ENCODE results near the gene COASY.
"Not testable (repeated sequence)": the region's sequence is repeated elsewhere in the genome, so short reads cannot be mapped to it uniquely, and the experiment has no call there.

Gene COASY

DNA sequence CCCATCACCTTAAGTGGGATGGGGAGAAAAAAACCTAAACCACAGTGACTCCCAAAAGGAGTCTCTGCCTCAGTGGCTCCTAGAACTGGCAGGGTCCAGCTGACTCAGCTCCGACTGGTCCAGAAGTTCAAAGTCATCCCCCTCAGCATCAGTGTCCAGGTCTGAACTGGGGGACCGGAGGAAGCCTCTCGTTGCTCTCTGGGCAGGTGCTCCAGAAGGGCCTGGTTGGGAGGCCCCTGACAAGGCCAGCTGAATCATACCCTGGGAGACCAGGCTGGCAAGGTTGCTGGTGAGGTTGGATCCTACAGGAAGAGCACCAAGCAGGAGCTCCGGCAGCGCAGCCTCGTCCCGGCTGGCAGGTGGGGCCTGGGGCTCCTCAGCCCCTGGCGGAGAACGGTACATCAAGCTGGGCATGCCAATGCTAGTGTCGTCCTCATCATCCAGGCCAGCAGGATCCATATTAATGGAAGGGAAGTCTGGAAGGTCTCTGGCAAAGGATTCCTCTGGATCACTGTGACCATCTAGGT is 19.9 kb downstream of the COASY start:
- no peak overlapping the region for H3K27ac Mint-ChIP-seq

GRCh38 chr17:42584880-42585279 is 22.9 kb downstream of the COASY start:
- Mint-ChIP-seq H3K4me3 (no peak overlapping the region), H3K27me3 (no peaks in the 10 kb centered on the region), H3K4me1 (peaks cover 20 to 32% of the 10 kb centered on the region in 2 donors), H3K36me3 (peaks cover 43 to 69% of the 10 kb centered on the region in 2 donors), H3K27ac (no peak overlapping the region), H3K9me3 (no peaks in the 10 kb centered on the region)
- ATAC-seq (replicated peaks) (no peak), DNase-seq (no peak)

More for the DNA sequence above, 19.9 kb downstream of the COASY start:
- Mint-ChIP-seq H3K4me1 (peaks cover 28 to 54% of the 10 kb centered on the region in 2 donors), H3K27me3 (no peaks in the 10 kb centered on the region), H3K9me3 (no peaks in the 10 kb centered on the region), H3K36me3 (peaks cover 39 to 60% of the 10 kb centered on the region in 2 donors), H3K4me3 (no peak overlapping the region)
- ATAC-seq (replicated peaks) (no peak), DNase-seq (no peak)

DNA sequence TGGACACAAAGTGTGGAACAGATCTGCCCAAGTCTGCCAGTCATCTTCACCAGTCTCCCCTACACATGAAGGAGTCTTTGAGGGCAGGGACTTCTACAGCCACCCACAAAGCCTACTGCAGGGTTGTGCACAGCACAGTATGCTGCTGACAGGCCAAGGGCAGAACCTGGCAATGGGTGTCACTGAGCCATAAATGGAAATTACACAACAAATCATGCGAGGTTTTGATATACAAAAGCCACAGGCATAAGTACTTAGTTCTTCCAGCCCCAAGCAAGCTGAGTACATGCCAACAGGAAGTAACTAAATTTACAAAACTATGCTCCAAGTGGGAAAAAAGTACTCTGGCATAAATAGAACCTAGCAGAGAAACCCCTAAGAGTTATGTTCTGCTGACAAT is 23.4 kb downstream of the COASY start:
- H3K4me3 Mint-ChIP-seq: no peak overlapping the region
- ATAC-seq (replicated peaks) (no peak), DNase-seq (no peak)
- no peaks in the 10 kb centered on the region for H3K9me3 Mint-ChIP-seq
- H3K4me1 Mint-ChIP-seq: peaks cover 20 to 31% of the 10 kb centered on the region in 2 donors
- H3K27ac Mint-ChIP-seq: peak overlapping the region; percentile 59
- H3K36me3 Mint-ChIP-seq: peaks cover 46 to 73% of the 10 kb centered on the region in 2 donors
- no peaks in the 10 kb centered on the region for H3K27me3 Mint-ChIP-seq

- no peaks in the 10 kb centered on the region for H3K9me3 Mint-ChIP-seq
- H3K4me3 Mint-ChIP-seq: peak overlapping the region in 1 of 2 donors; percentile 63
- H3K27ac Mint-ChIP-seq: peak overlapping the region; percentile 96
- no peak for DNase-seq
- H3K36me3 Mint-ChIP-seq: peaks cover 40 to 72% of the 10 kb centered on the region in 2 donors
- peak; percentile 69 to 77 for ATAC-seq (replicated peaks)
- H3K27me3 Mint-ChIP-seq: no peaks in the 10 kb centered on the region
- H3K4me1 Mint-ChIP-seq: peaks cover 20 to 21% of the 10 kb centered on the region in 2 donors
Observed at GRCh38 chr17:42586514-42587230, 24.7 kb downstream of the COASY start.

DNA sequence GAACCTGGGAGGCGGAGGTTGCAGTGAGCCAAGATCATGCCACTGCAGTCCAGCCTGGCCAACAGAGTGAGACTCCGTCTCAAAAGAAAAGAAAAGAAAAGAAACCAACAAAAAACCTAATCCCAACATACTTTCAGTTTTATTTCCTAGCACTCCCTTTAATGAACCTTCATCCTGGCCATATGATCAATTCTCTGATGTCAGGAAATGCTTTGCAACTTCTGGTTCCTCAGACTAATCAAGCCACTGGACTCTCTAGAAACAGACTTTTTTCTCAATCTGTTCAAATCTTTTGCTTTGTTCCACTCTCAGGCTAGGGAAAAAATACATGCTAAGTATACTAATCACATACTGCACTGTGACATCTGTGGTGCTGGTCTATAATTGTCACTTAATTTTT is 28.9 kb downstream of the COASY start:
- H3K27ac Mint-ChIP-seq: no peak overlapping the region
- peaks cover 19 to 23% of the 10 kb centered on the region in 2 donors for H3K4me1 Mint-ChIP-seq
- DNase-seq (no peak), ATAC-seq (replicated peaks) (no peak)
- no peaks in the 10 kb centered on the region for H3K27me3 Mint-ChIP-seq
- H3K9me3 Mint-ChIP-seq: no peaks in the 10 kb centered on the region
- H3K4me3 Mint-ChIP-seq: no peak overlapping the region
- peaks cover 29 to 46% of the 10 kb centered on the region in 2 donors for H3K36me3 Mint-ChIP-seq

GRCh38 chr17:42591411-42591810 is 29.5 kb downstream of the COASY start:
- Mint-ChIP-seq H3K4me3 (no peak overlapping the region), H3K27ac (no peak overlapping the region), H3K4me1 (peaks cover 15 to 18% of the 10 kb centered on the region in 2 donors), H3K36me3 (peaks cover 31 to 44% of the 10 kb centered on the region in 2 donors), H3K27me3 (no peaks in the 10 kb centered on the region), H3K9me3 (no peaks in the 10 kb centered on the region)
- DNase-seq: no peak
- ATAC-seq (replicated peaks): no peak

GRCh38 chr17:42596386-42596785 is 34.4 kb downstream of the COASY start:
- DNase-seq: no peak
- Mint-ChIP-seq H3K36me3 (peaks cover 9 to 15% of the 10 kb centered on the region in 2 donors), H3K4me1 (peaks cover 8 to 18% of the 10 kb centered on the region in 2 donors), H3K27me3 (no peaks in the 10 kb centered on the region), H3K4me3 (no peak overlapping the region), H3K9me3 (no peaks in the 10 kb centered on the region), H3K27ac (no peak overlapping the region)
- ATAC-seq (replicated peaks): no peak

DNA sequence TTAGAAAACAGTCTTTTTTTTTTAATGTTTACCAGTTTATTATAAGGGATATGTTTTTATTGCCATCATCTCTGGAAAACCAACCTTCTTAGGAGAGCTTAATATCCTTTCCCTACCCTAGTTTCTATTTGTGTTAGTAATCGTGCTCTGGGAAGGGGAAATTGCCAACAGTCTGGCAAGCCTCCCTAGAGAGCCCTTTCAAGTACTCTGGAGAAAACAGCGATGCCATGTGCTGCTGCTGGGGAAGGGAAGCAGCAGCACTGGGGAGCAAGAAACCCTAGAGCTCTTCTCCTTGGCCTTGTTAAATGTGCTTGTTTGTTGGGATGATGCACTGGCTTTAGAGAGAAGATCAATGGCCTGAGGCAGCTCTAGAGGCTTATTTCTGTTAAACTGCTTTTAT is 37.0 kb downstream of the COASY start:
- Mint-ChIP-seq H3K4me1 (peaks cover 17 to 29% of the 10 kb centered on the region in 2 donors), H3K4me3 (no peak overlapping the region), H3K9me3 (no peaks in the 10 kb centered on the region), H3K27me3 (no peaks in the 10 kb centered on the region), H3K27ac (no peak overlapping the region), H3K36me3 (peaks cover 11 to 19% of the 10 kb centered on the region in 2 donors)
- ATAC-seq (replicated peaks) (no peak), DNase-seq (no peak)

DNA sequence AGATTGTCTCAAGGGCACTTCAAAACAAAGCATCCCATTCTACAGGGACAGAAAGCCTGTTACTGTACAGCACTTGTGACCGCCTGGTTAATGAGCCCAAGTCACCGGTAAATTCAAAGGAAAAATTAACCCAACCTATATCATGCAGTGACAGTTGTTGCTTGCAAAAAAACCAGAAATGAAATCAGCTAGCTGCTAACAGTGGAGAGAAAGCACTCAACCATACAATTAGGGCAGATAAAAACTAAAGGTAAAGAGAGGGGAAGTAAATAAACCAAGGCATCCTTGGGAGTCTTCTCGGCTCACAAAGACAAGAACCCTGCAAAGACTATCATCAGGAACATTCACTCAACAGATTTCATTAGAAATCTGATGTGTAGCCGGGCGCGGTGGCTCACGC is 41.4 kb downstream of the COASY start:
- Mint-ChIP-seq H3K27me3 (no peaks in the 10 kb centered on the region), H3K36me3 (peaks cover 13 to 26% of the 10 kb centered on the region in 2 donors), H3K9me3 (no peaks in the 10 kb centered on the region), H3K27ac (peak overlapping the region; percentile 63), H3K4me3 (peak overlapping the region; percentile 21 to 34), H3K4me1 (peaks cover 34 to 70% of the 10 kb centered on the region in 2 donors)
- ATAC-seq (replicated peaks) (peak; percentile 91 to 92), DNase-seq (no peak)

DNA sequence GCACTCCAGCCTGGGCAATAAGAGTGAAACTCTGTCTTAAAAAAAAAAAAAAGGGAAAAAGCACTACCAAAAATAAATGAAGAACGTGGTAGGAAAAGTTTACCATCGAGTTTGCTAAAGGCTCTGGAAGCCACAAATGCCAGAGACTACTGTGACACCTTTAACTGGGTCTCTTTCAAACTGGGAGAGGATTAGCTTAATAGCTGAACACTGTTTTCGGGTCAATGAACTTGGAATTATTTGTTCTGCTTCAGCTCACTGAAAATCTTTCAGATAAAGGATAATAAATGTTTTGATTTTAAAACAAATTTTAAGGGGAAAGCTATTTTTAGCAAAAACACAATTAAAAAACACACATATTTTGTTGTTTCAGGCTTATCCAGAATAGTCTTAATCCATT is 45.8 kb downstream of the COASY start:
- DNase-seq: no peak
- peaks cover 28 to 63% of the 10 kb centered on the region in 2 donors for H3K4me1 Mint-ChIP-seq
- no peaks in the 10 kb centered on the region for H3K27me3 Mint-ChIP-seq
- peak overlapping the region; percentile 98 to 99 for H3K4me3 Mint-ChIP-seq
- ATAC-seq (replicated peaks): no peak
- peaks cover 23 to 33% of the 10 kb centered on the region in 2 donors for H3K36me3 Mint-ChIP-seq
- H3K9me3 Mint-ChIP-seq: no peaks in the 10 kb centered on the region
- H3K27ac Mint-ChIP-seq: peak overlapping the region; percentile 96

GRCh38 chr17:42608305-42609181 is 46.6 kb downstream of the COASY start:
- peak; percentile 68 to 71 for ATAC-seq (replicated peaks)
- no peaks in the 10 kb centered on the region for H3K9me3 Mint-ChIP-seq
- no peak for DNase-seq
- H3K4me1 Mint-ChIP-seq: peaks cover 22 to 55% of the 10 kb centered on the region in 2 donors
- H3K36me3 Mint-ChIP-seq: peaks cover 22 to 31% of the 10 kb centered on the region in 2 donors
- peak overlapping the region; percentile 96 for H3K27ac Mint-ChIP-seq
- peak overlapping the region; percentile 98 to 99 for H3K4me3 Mint-ChIP-seq
- H3K27me3 Mint-ChIP-seq: no peaks in the 10 kb centered on the region

DNA sequence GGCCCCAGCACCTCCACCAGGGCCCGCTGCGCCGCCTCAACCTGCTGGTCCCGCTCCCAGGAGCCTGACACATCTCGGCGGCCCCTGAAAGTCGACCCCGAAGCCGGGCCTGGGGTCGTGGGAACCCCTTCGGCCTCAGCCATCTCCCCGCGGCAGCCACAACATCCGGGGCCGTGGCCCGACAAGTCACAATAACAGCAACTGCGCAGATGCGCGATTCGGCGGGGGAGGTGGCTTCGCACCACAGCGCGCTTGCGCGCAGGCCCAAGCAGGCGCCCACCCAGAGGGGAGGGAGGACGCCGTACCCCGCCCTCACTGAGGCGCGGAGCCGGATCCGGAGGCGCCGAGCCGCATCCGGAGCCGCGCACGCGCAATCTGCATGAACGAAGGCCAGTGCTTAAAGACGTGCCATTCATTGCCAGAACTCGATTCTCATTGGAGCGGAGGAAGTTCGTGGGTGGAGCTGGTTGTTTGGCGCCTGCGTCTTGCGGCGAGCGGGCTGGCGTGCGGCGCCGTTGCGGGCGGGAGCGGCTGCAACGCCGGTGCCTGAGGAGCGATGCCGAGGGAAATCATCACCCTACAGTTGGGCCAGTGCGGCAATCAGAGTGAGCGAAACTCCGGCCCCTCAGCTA is 47.4 kb downstream of the COASY start, which contains the start of the genes RETREG3 and TUBG1:
Gene RETREG3 (minus strand): TSS at position 193 of the 632 bp plus-strand sequence. CDS start 50 bp downstream, at position 143.
Gene TUBG1 (plus strand): TSS at position 502 of the 632 bp plus-strand sequence. CDS start 55 bp downstream, at position 557.
- Mint-ChIP-seq H3K4me3 (peak within 1 kb of the TSS; percentile 98 to 99), H3K27ac (peak within 1 kb of the TSS; percentile 96), H3K36me3 (peaks cover 27 to 38% of the 10 kb centered on the region in 2 donors), H3K9me3 (no peaks in the 10 kb centered on the region), H3K4me1 (peaks cover 19 to 49% of the 10 kb centered on the region in 2 donors), H3K27me3 (no peaks in the 10 kb centered on the region)
- peak; percentile 99 for DNase-seq
- peak; percentile 87 to 93 for ATAC-seq (replicated peaks)

DNA sequence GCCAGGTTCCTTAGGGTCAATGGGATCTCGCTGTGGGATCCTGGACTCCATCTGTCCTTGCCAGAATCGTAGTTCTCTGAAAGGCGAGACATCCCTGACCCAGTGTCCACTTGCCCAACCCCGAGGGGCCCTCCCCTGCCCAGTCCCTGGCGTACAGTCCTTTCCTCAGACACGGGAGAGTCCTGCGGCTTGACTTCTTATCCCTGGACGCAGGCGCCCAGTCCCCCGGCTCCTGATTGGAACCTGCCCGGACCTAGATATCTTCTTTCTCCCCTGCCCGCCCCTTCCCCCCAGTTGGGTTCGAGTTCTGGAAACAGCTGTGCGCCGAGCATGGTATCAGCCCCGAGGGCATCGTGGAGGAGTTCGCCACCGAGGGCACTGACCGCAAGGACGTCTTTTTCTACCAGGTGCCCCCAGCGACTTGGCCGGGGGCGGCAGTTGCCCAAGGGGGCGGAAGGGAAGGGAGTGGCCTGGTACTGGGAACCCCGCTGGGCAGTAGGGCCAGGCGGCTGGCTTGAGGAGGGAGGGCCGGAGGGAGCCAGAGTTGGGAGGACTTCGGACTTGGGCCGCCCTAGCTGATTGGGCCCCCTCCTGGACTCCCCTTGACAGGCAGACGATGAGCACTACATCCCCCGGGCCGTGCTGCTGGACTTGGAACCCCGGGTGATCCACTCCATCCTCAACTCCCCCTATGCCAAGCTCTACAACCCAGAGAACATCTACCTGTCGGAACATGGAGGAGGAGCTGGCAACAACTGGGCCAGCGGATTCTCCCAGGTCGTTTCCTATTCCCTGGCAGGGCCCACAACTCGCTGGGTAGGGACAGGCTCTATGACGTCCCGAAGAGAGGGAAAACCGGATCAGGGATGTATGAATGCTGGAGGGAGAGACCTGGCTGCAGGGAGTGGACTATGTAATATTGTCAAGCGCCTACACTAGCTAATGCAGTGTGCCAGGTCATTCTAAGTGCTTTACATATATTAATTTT is 48.2 kb downstream of the COASY start:
- H3K27me3 Mint-ChIP-seq, H3K9me3 Mint-ChIP-seq: not testable (repeated sequence)
- DNase-seq (peak; percentile 6), ATAC-seq (replicated peaks) (peak; percentile 1 to 5)
- H3K36me3 Mint-ChIP-seq: peaks cover 33 to 41% of the 10 kb centered on the region in 2 donors
- peak overlapping the region; percentile 96 for H3K27ac Mint-ChIP-seq
- H3K4me1 Mint-ChIP-seq: peaks cover 13 to 41% of the 10 kb centered on the region in 2 donors
- peak overlapping the region; percentile 98 to 99 for H3K4me3 Mint-ChIP-seq

All from stimulated activated naive B cell treated with anti-CD40 and anti-IgM and Interleukin-4, amounts not matched to agents 10 μg/mL and 1 μg/mL and 100 μg/mL, for 72 hours (primary cell).